Osteoblast (primary cell): ENCODE data around the gene RASSF1. TPM values are rescaled to one million over a fixed set of nuclear protein-coding genes. Genes with fewer than 3 reads are reported as not detected.

ENCODE experiments used
- DNase-seq: peaks from one replicate; pipeline ENCODE4 v3.0.0; 2011; ENCODE audit warnings: low spot score, mixed read lengths; ENCODE audit not compliant: insufficient read length; ENCODE audit errors: missing footprints
- H2AFZ ChIP-seq: 2 replicates; pipeline ENCODE4 v1.6.0; 2011; ENCODE audit warnings: mild to moderate bottlenecking, low read length
- H3K27ac ChIP-seq: 2 replicates; pipeline ENCODE4 v1.5.1; 2011; ENCODE audit warnings: mild to moderate bottlenecking, low read depth, low read length, moderate library complexity
- H3K27me3 ChIP-seq: 2 replicates; pipeline ENCODE4 v1.6.0; 2012; ENCODE audit warnings: mild to moderate bottlenecking, control low read depth, inconsistent platforms, low read length, moderate library complexity; ENCODE audit not compliant: insufficient read depth
- H3K36me3 ChIP-seq: 2 replicates; pipeline ENCODE4 v1.5.1; 2011; ENCODE audit warnings: mild to moderate bottlenecking, low read length, control low read depth, moderate library complexity; ENCODE audit not compliant: insufficient read depth
- H3K4me1 ChIP-seq: 2 replicates; pipeline ENCODE4 v1.5.1; 2011; ENCODE audit warnings: mild to moderate bottlenecking, low read length, control low read depth, moderate library complexity; ENCODE audit not compliant: insufficient read depth
- H3K4me2 ChIP-seq: 2 replicates; pipeline ENCODE4 v1.6.0; 2011; ENCODE audit warnings: mild to moderate bottlenecking, low read length; ENCODE audit not compliant: insufficient read depth
- H3K4me3 ChIP-seq: fragments of 200-600 bp; sonication (generic); 3 replicates; pipeline ENCODE4 v1.5.1; 2012; ENCODE audit warnings: mild to moderate bottlenecking, low read length, inconsistent platforms; ENCODE audit not compliant: insufficient read depth
- H3K79me2 ChIP-seq: 2 replicates; pipeline ENCODE4 v1.6.0; 2012; ENCODE audit warnings: mild to moderate bottlenecking, low read length, control low read depth, inconsistent platforms; ENCODE audit not compliant: insufficient read depth
- H3K9me3 ChIP-seq: 2 replicates; pipeline ENCODE4 v1.5.1; 2011; ENCODE audit warnings: low read depth, low read length, control low read depth
- H4K20me1 ChIP-seq: 2 replicates; pipeline ENCODE4 v1.6.0; 2012; ENCODE audit warnings: mild to moderate bottlenecking, low read length, control low read depth; ENCODE audit not compliant: insufficient read depth
- CTCF ChIP-seq: IDR thresholded peaks from 2 replicates; pipeline ENCODE4 v1.5.1; 2011; ENCODE audit warnings: mild to moderate bottlenecking, low read depth, low read length, moderate library complexity; ENCODE audit errors: extremely low read depth
- total RNA-seq: library from RNA; depleted of rRNA; stranded (reverse); fragments of >200 nt; gene quantifications from 2 replicates; pipeline ENCODE4 v1.2.3, GENCODE V29; 2012

Gene RASSF1
- total RNA-seq, 1 donor, result 18.1 TPM

GRCh38 chr3:50325497-50326181 is 15.0 kb downstream of the RASSF1 start:
- H4K20me1 ChIP-seq, result peaks cover 13% of the 10 kb centered on the region
- H3K4me2 ChIP-seq, result no peak overlapping the region

GRCh38 chr3:50325113-50325480 is 15.5 kb downstream of the RASSF1 start:
- DNase-seq, result no peak
- H3K4me1 ChIP-seq, result peaks cover 22% of the 10 kb centered on the region
- H3K9me3 ChIP-seq, result no peaks in the 10 kb centered on the region
- peaks cover 14% of the 10 kb centered on the region for H4K20me1 ChIP-seq
- H2AFZ ChIP-seq, result no peak overlapping the region
- no peak overlapping the region for H3K27ac ChIP-seq
- no peak overlapping the region for H3K4me3 ChIP-seq
- H3K27me3 ChIP-seq, result no peaks in the 10 kb centered on the region
- TF ChIP-seq CTCF, result no peak
- peaks cover 33% of the 10 kb centered on the region for H3K79me2 ChIP-seq
- H3K4me2 ChIP-seq, result no peak overlapping the region
- H3K36me3 ChIP-seq, result peaks cover 22% of the 10 kb centered on the region

More at GRCh38 chr3:50325497-50326181, 15.0 kb downstream of the RASSF1 start:
- Histone ChIP-seq H3K36me3 (peaks cover 28% of the 10 kb centered on the region), H3K27me3 (no peaks in the 10 kb centered on the region), H3K9me3 (no peaks in the 10 kb centered on the region), H3K79me2 (peaks cover 31% of the 10 kb centered on the region), H3K27ac (no peak overlapping the region), H3K4me1 (peaks cover 17% of the 10 kb centered on the region), H2AFZ (no peak overlapping the region), H3K4me3 (no peak overlapping the region)
- TF ChIP-seq CTCF, result no peak
- DNase-seq, result no peak

GRCh38 chr3:50324351-50325112 is 16.1 kb downstream of the RASSF1 start:
- Histone ChIP-seq H3K4me1 (peaks cover 26% of the 10 kb centered on the region), H3K36me3 (peaks cover 20% of the 10 kb centered on the region), H3K4me2 (no peak overlapping the region), H3K27ac (no peak overlapping the region), H3K79me2 (peaks cover 34% of the 10 kb centered on the region), H4K20me1 (peaks cover 17% of the 10 kb centered on the region), H3K27me3 (no peaks in the 10 kb centered on the region), H2AFZ (no peak overlapping the region), H3K9me3 (no peaks in the 10 kb centered on the region), H3K4me3 (no peak overlapping the region)
- DNase-seq, result peak; percentile 99
- TF ChIP-seq CTCF, result peak; percentile 84

GRCh38 chr3:50323614-50324199 is 16.9 kb downstream of the RASSF1 start:
- Histone ChIP-seq H3K27me3 (no peaks in the 10 kb centered on the region), H3K4me3 (no peak overlapping the region), H3K27ac (no peak overlapping the region), H3K36me3 (peaks cover 23% of the 10 kb centered on the region), H3K9me3 (no peaks in the 10 kb centered on the region), H2AFZ (no peak overlapping the region), H3K4me1 (peaks cover 26% of the 10 kb centered on the region), H3K79me2 (peaks cover 42% of the 10 kb centered on the region), H3K4me2 (no peak overlapping the region), H4K20me1 (peaks cover 25% of the 10 kb centered on the region)
- TF ChIP-seq CTCF, result no peak
- no peak for DNase-seq
